SK-N-MC (cell line): ENCODE results near the gene DAB2IP.

Experiments used
- DNase-seq: peaks from one replicate; pipeline ENCODE4 v3.0.0-alpha.2; 2011; ENCODE audit warnings: low read depth, low spot score
- H3K27ac ChIP-seq: fragments of 200-600 bp; sonication (generic); 2 replicates; pipeline ENCODE4 v1.5.1; 2016; ENCODE audit warnings: mixed run types
- H3K36me3 ChIP-seq: fragments of 200-600 bp; sonication (generic); 2 replicates; pipeline ENCODE4 v1.6.1; 2017; ENCODE audit warnings: antibody characterized with exemption, low read length, mixed read lengths; ENCODE audit not compliant: insufficient read depth
- H3K4me3 ChIP-seq: fragments of 200-600 bp; sonication (generic); 2 replicates; pipeline ENCODE4 v1.5.1; 2016
- H3K9ac ChIP-seq: fragments of 200-600 bp; sonication (generic); 2 replicates; pipeline ENCODE4 v1.8.0; 2017; ENCODE audit warnings: mixed run types, mixed read lengths; ENCODE audit not compliant: insufficient read length
- H3K9me3 ChIP-seq: fragments of 200-600 bp; sonication (generic); 2 replicates; pipeline ENCODE4 v1.6.1; 2017; ENCODE audit warnings: low read depth, mild to moderate bottlenecking, antibody characterized with exemption, low read length, moderate library complexity, mixed read lengths
- EZH2 ChIP-seq: fragments of 200-600 bp; sonication (generic); IDR thresholded peaks from one replicate; pipeline ENCODE4 v1.6.1; 2017; ENCODE audit warnings: antibody characterized with exemption
- FOXP2 ChIP-seq: optimal IDR thresholded peaks from 2 replicates; pipeline ENCODE3; 2011; ENCODE audit warnings: mild to moderate bottlenecking, moderate library complexity; ENCODE audit not compliant: insufficient read depth; ENCODE audit errors: extremely low read length, control extremely low read depth
- POLR2AphosphoS5 ChIP-seq: IDR thresholded peaks from 2 replicates; pipeline ENCODE4 v1.6.1; 2012; ENCODE audit warnings: mild to moderate bottlenecking, low read depth, low read length, borderline replicate concordance

Gene DAB2IP

DNA sequence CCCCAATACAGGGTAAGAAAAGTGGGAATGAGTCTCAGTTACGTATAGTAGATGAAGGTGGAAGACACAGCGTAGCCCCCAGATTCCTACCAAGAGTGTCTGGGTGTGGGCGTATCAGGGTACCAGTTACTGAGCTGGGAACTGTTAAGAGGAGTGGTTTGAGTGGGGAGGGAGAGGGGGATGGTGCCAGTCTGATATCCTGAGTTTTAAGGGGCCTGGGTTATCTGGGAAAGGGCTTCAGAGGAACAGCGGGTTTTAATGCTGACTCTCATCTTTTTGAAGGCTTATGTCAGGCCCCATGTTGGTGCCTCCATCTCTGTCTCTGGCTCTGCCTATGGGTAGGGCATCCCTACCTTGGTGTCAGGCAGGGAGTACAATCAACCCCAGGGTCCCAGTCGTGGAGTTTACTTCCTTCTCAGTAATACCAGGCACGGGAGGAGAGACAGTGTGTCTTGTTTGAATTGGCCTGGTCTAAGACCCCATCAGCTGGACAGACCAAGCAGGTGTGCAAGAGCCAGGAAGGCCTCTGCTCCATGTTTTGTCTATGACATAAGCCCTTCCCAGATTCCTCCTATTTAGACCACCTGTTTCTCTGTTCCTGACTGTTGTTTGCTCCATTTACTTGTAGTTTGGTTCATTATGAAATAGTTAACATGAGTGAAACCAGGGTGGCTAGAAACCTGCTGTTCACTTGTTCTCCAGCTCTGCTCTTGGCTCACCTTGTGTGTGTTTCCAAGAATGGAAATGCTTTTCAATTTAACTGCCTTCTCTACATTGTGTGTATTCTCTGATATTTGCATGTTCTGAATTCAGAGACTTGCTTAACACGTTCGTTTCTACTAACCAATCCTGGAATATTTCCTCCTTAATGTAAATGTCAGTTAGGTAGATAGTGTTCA, 125.6 kb downstream of the DAB2IP start:
- H3K9ac ChIP-seq, result no peak overlapping the region
- TF ChIP-seq POLR2AphosphoS5, result no peak
- no peak for TF ChIP-seq FOXP2
- no peak for TF ChIP-seq EZH2
- no peak for DNase-seq
- H3K36me3 ChIP-seq, result peaks cover 61% of the 10 kb centered on the region
- no peak overlapping the region for H3K4me3 ChIP-seq
- no peak overlapping the region for H3K27ac ChIP-seq
- peaks cover 4% of the 10 kb centered on the region; the same call in 1 of the 2 replicates for H3K9me3 ChIP-seq

DNA sequence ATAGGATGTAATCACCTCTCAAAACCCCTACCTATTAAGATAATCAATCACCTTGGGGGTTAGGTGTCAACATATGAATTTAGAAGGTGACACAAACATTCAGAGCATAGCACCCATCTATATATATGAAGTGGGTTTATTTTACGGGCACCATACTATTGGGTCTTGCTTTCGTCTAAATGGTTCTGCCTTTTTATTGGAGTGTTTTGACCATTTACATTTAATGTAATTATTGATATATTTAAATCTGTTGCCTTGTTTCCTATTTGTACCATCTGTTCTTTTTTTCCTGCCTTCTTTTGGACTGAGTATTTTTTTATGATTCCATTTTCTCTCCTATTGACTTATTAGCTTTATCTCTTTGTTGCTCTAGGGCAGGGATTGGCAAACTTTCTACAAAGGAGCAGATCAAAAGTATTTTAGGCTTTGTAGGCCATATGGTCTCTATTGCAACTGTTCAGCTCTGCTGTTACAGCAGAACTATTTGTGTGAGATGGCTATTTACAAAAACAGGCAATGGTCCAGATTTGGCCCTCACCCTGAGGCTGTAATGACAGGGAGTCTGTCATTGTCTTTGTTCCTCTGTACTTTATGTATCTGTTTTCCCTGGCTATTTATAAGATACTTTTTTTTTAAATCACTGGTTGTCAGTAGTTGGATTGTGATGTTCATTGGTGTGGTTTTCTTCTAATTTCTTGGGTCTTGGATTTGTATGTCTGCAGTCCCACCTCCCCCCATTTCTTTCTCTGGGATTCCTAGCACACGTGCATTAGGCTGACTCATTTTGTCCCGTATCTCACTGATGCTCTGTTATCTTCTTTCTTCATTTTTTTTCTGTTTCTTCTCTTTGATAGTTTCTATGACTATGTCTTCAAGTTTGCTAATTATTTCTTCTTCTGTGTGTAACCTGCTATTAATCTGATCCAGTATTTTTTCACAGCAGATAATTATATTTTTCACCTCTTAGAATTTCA, 127.1 kb downstream of the DAB2IP start:
- H3K9ac ChIP-seq, result no peak overlapping the region
- H3K9me3 ChIP-seq, result peaks cover 4% of the 10 kb centered on the region; the same call in 1 of the 2 replicates
- no peak for DNase-seq
- no peak overlapping the region for H3K4me3 ChIP-seq
- H3K36me3 ChIP-seq, result peaks cover 56% of the 10 kb centered on the region
- TF ChIP-seq POLR2AphosphoS5 (no peak), FOXP2 (no peak), EZH2 (no peak)
- no peak overlapping the region for H3K27ac ChIP-seq

DNA sequence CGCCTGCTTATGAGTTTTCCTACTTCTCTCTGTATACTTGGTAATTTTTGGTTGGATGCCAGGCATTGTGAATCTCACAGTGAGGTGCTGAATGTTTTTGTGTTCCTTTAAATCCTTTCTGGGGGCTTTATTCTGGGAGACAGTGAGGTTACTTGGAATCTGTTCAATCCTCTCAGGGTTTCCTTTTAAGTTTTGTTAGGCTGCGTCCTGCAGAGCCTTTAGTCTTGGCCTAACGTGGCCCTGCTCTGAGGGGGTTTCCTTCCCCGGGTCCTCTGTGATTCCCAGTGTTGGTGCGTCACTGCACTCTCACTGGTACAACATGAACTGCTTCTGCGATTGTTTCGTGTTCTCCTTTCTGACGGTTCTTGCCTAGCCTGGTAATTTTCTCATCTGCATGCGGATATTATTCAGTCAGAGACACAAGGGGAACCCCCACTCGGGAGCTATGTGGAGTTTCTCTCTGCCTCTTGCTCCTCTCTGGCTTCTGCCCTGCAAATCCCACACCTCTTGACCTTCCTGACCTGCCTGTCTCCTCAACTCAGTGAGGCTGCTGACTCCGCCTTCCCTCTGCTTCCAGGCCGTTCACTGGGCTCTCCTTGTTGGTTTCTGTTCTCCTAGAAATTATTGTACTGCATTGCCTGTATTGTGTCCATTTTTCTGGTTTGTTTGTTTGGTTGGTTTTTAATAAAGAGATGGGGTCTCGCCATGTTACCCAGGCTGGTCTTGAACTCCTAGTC, 128.1 kb downstream of the DAB2IP start:
- no peak overlapping the region for H3K9ac ChIP-seq
- no peak overlapping the region for H3K27ac ChIP-seq
- peaks cover 53% of the 10 kb centered on the region for H3K36me3 ChIP-seq
- no peak for DNase-seq
- H3K4me3 ChIP-seq, result no peak overlapping the region
- peaks cover 4% of the 10 kb centered on the region; the same call in 1 of the 2 replicates for H3K9me3 ChIP-seq
- TF ChIP-seq EZH2 (no peak), POLR2AphosphoS5 (no peak), FOXP2 (no peak)

DNA sequence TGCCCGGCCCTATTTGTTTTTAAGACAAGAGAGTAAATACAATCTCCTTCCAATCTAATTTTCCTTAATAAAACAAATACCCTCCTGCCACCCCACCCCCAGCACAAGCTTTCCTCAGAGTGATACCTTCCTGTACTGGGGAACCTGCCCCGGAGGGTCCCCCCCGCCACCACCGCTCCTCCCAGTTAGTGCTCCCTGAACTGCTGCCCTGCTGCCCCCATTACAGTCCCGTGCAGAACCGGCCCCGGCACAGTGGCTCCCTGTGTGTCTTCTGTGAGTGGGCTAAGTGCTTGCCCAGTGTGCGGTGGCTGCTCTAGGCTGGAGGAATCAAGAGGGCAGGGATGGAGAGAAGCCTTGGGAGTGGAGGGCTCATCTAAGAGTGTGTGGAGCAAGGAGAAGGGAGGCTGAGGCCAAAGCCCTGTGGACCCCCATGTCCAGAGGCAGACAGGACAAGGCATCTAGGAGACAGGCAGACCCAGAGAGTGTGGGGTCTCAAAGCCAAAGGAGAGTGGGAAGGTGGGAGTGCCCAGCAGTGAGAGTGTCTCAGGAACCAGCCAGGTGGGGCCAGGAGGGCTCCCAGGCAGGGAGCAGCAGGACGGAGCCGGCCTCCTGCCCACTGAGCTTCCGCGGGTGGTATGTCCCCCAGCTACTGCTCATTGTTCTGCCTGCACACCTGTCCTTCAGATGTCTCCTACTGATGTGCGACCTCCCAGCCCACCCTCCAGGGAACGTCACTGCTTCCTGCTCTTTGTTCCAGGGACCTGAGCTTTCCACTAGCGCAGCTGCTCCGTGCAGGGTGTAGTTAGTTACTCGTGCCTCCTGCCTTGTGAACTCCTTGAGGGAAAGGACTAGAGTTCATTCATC, 129.0 kb downstream of the DAB2IP start:
- H3K9me3 ChIP-seq, result peaks cover 4% of the 10 kb centered on the region; the same call in 1 of the 2 replicates
- peaks cover 49% of the 10 kb centered on the region for H3K36me3 ChIP-seq
- H3K4me3 ChIP-seq, result no peak overlapping the region
- H3K9ac ChIP-seq, result no peak overlapping the region
- TF ChIP-seq EZH2 (no peak), POLR2AphosphoS5 (no peak), FOXP2 (no peak)
- no peak for DNase-seq
- no peak overlapping the region for H3K27ac ChIP-seq

DNA sequence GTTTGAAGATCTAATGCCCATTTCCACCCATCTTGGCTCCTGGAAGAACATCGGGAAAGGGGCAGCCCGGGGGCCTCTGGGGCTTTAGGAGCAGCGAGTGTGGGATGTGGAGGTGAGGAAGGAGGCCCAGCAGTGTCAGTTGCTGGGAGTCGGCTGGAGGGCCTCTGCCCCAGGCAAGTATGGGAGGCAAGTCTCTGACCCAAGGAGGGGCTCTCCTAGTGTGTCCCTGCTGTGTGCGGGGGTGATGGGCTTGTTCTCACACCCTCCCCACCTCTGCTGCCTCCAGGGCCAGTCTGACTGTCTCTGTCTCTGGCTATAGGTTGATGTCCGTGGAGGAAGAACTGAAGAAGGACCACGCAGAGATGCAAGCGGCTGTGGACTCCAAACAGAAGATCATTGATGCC, 129.7 kb downstream of the DAB2IP start:
- peaks cover 41% of the 10 kb centered on the region for H3K36me3 ChIP-seq
- no peak overlapping the region for H3K27ac ChIP-seq
- no peak for DNase-seq
- H3K9ac ChIP-seq, result no peak overlapping the region
- peaks cover 4% of the 10 kb centered on the region; the same call in 1 of the 2 replicates for H3K9me3 ChIP-seq
- H3K4me3 ChIP-seq, result no peak overlapping the region
- TF ChIP-seq POLR2AphosphoS5 (no peak), EZH2 (no peak), FOXP2 (no peak)

DNA sequence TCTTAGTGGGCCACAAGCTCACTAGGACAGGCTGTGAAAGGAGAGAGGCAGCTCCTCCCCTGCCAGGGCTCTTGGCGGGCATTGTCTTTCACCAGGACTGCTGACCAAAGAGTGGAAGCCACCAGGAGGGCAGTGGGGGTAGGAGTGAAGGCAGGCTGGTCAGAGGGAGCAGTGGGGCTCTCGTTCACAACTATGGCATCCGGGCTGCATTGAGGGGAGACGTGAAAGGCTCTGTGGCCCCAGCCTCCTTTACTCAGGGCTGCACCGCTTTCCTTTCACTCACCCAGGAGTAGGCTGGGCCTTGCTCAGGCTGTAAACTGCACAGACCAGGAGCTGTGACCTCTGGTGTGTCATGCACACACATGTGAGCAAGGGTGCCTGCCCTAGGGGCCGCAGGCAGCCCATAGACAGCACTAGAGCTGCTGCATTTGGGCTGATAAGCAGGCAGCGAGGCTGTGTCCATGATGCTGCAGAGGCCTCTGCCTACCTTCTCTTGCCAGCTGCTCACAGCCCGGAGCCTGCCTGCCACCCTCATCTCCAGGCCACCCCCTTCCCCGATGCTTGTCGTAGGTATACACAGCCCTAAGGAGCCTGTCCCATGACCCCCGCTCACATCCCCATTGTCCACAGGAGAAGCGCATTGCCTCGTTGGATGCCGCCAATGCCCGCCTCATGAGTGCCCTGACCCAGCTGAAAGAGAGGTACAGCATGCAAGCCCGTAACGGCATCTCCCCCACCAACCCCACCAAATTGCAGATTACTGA, 130.4 kb downstream of the DAB2IP start:
- Histone ChIP-seq H3K4me3 (no peak overlapping the region), H3K9me3 (peaks cover 4% of the 10 kb centered on the region; the same call in 1 of the 2 replicates), H3K9ac (no peak overlapping the region), H3K36me3 (peaks cover 34% of the 10 kb centered on the region), H3K27ac (no peak overlapping the region)
- no peak for DNase-seq
- TF ChIP-seq EZH2 (no peak), POLR2AphosphoS5 (no peak), FOXP2 (no peak)
